ENCODE data around the gene HSPB6. TPM values are rescaled to one million over a fixed set of nuclear protein-coding genes. Genes with fewer than 3 reads are reported as not detected.

Gene HSPB6
- total RNA-seq, 1 donor from 2014 or later, result 0.42 TPM

DNA sequence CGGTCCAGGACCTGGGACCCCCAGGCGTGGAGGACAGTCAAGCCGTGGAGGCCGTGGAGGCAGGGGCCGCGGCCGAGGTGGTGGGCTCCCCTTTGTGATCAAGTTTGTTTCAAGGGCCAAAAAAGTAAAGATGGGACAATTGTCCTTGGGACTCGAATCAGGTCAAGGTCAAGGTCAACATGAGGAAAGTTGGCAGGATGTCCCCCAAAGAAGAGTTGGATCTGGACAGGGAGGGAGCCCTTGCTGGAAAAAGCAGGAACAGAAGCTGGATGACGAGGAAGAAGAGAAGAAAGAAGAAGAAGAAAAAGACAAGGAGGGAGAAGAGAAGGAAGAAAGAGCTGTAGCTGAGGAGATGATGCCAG, 36.7 kb downstream of the HSPB6 start:
- Mint-ChIP-seq H3K9me3 (no peaks in the 10 kb centered on the region), H3K4me3 (peak overlapping the region; percentile 21), H3K27ac (no peak overlapping the region), H3K27me3 (no peaks in the 10 kb centered on the region), H3K36me3 (ENCODE audit: low read depth) (peaks cover 65% of the 10 kb centered on the region), H3K4me1 (peaks cover 25% of the 10 kb centered on the region)
- intact Hi-C loops (cut with micrococcal nuclease), result no loop called here
- DNase-seq, result no peak

DNA sequence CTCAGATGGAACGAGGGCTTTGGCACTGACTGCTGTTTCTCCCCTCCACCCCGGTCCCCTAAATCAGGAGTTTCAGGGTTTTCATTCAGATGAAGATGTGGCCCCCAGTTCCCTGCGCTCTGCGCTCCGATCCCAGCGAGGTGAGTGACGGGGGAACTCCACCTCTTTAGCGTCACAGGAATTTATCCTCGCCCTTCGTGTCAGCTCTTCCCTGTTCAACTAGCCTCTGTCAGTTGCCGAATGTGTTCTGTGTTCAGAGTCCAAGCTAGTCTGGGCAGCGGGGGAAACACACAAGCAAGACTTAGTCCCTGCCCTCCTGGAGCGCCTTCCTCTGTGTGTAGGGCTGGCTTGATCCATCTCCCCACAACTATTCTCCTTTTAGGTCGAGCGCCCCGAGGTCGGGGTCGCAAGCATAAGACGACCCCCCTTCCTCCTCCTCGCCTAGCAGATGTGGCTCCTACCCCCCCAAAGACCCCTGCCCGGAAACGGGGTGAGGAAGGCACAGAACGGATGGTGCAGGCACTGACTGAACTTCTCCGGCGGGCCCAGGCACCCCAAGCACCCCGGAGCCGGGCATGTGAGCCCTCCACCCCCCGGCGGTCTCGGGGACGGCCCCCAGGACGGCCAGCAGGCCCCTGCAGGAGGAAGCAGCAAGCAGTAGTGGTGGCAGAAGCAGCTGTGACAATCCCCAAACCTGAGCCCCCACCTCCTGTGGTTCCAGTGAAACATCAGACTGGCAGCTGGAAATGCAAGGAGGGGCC, 37.2 kb downstream of the HSPB6 start:
- Mint-ChIP-seq H3K36me3 (ENCODE audit: low read depth) (peaks cover 65% of the 10 kb centered on the region), H3K27me3 (no peaks in the 10 kb centered on the region), H3K4me1 (peaks cover 30% of the 10 kb centered on the region), H3K9me3 (no peaks in the 10 kb centered on the region), H3K27ac (peak overlapping the region; percentile 92), H3K4me3 (peak overlapping the region; percentile 94)
- DNase-seq, result no peak
- intact Hi-C loops (cut with micrococcal nuclease), result loop anchor here (5.0 kb wide), 1 partner anchor 172 kb away; the partner anchor contains the start of gene TMEM147

DNA sequence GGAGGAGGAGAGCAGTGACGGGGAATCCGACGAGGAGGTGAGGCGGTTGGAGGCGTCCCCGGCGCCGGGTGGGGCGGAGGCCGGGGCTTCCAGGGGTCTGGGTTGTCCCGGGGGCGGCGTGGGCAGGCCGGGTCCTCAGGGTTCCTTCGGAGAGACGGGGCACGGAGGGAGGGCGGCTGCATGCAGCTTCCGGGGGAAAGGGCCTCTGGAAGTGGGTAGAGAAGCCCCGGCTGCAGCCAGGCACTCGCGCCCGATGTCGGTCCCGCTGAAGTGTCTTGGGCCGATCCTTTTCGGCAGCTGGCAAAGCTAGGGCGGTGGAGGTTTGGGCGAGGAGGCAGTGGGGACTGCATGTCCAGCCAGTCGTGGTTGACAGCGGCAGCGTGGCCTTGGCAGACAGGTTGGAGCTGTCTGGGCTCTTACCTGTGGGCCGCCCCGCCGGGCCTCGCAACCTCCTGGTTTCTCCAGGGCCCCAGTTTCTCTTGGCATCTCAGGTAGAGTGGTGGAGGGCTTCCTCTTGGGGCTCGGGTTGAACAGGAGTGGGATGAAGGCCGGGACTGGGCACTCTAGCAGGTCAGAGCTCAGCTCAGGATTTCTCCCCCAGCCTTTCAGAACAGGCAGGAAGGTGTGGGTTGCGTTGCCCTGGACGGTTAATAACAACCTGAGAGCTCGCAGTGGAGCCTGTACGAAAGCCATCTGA, 38.3 kb downstream of the HSPB6 start:
- H3K4me1 Mint-ChIP-seq, result peaks cover 39% of the 10 kb centered on the region
- H3K27me3 Mint-ChIP-seq, result no peaks in the 10 kb centered on the region
- H3K36me3 Mint-ChIP-seq (ENCODE audit: low read depth), result peaks cover 67% of the 10 kb centered on the region
- H3K27ac Mint-ChIP-seq, result peak overlapping the region; percentile 92
- no peaks in the 10 kb centered on the region for H3K9me3 Mint-ChIP-seq
- peak overlapping the region; percentile 94 for H3K4me3 Mint-ChIP-seq
- peak; percentile 86 for DNase-seq
- intact Hi-C loops (cut with micrococcal nuclease), result loop anchor here (5.0 kb wide), 1 partner anchor 171 kb away; the partner anchor contains the start of gene TMEM147

DNA sequence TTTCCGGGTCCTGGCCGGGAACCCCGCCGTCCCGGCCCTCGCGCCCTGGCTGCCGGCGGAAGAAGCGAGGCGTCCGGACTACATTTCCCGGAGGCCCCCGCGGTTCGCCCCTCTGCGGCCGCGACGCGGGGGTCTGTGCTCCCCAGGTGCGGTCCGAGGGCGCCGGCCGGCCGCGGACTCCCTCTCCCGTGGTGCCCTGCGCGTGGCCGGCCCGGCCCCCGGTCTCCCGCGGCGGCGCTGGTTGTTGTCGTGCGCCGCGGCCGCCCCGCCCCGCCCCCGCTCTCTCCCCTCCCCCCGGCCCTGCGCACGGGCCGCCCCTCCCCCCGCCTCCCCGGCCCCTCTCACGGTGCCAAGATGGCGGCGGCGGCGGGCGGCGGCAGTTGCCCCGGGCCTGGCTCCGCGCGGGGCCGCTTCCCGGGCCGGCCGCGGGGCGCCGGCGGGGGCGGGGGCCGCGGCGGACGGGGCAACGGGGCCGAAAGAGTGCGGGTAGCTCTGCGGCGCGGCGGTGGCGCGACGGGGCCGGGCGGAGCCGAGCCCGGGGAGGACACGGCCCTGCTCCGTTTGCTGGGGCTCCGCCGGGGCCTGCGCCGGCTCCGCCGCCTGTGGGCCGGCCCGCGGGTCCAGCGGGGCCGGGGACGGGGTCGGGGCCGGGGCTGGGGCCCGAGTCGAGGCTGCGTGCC, 39.0 kb downstream of the HSPB6 start, which contains the start of gene KMT2B:
KMT2B (plus strand) TSS at position 339 of the 680 bp plus-strand sequence; CDS start at position 355, 16 bp downstream.
- H3K27ac Mint-ChIP-seq, result peak within 1 kb of the TSS; percentile 93
- H3K27me3 Mint-ChIP-seq, result no peaks in the 10 kb centered on the region
- no peak for DNase-seq
- intact Hi-C loops (cut with micrococcal nuclease), result loop anchor here (1.0 to 5.0 kb wide), 11 partner anchors 16 to 397 kb away; partner anchors contain the start of genes ARHGAP33, PROSER3, PSENEN and TBCB
- H3K4me1 Mint-ChIP-seq, result peaks cover 43% of the 10 kb centered on the region
- H3K36me3 Mint-ChIP-seq (ENCODE audit: low read depth), result peaks cover 63% of the 10 kb centered on the region
- H3K9me3 Mint-ChIP-seq, result no peaks in the 10 kb centered on the region
- peak within 1 kb of the TSS; percentile 94 for H3K4me3 Mint-ChIP-seq

DNA sequence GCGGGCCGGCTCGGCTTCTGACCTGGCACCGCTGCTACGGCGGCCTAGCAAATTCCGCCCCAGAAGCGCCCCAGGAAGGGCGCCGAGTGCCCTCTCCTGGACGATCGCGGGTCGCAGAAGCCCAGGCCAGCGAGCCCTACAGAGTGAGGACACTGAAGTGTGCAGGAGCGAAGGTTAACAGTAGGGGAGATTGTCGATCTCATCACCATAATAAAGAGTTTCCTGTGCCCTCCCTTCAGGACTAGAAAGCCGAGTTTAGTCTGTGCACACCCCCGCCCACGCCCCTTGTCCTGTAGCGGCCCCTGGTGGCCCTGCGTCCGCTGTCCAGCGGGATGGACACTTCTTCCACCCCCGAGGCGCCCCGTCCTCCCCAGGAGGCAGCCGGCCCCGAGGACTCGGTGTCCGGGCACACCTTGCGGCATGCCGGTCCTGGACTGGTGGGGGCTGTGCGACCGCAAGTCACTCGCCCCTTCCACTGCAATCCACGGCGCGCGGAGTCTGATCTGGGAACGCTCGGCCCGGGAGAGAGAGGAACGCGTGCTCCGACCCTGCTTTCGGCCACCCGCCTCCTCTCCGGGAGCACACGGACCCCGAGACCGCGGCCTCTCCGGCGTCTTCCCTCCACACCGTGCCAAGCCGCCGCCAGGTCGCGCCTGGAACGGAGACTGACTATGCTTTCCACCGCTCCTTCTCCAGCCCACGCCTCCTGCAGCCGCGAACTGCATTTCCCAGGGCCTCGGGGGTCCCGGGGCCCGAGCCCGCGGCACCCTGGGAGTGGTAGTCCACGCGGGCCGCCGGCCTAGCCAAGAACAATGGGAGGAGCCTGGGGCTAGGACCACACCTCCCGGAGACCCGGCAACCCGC, 39.8 kb downstream of the HSPB6 start:
- H3K4me3 Mint-ChIP-seq, result peak overlapping the region; percentile 92
- peak overlapping the region; percentile 93 for H3K27ac Mint-ChIP-seq
- no peaks in the 10 kb centered on the region for H3K27me3 Mint-ChIP-seq
- peaks cover 56% of the 10 kb centered on the region for H3K36me3 Mint-ChIP-seq (ENCODE audit: low read depth)
- peaks cover 50% of the 10 kb centered on the region for H3K4me1 Mint-ChIP-seq
- H3K9me3 Mint-ChIP-seq, result no peaks in the 10 kb centered on the region
- peak; percentile 99 for DNase-seq
- intact Hi-C loops (cut with micrococcal nuclease), result loop anchor here (1.0 to 5.0 kb wide), 11 partner anchors 15 to 398 kb away; partner anchors contain the start of genes ARHGAP33, PROSER3, PSENEN and TBCB

DNA sequence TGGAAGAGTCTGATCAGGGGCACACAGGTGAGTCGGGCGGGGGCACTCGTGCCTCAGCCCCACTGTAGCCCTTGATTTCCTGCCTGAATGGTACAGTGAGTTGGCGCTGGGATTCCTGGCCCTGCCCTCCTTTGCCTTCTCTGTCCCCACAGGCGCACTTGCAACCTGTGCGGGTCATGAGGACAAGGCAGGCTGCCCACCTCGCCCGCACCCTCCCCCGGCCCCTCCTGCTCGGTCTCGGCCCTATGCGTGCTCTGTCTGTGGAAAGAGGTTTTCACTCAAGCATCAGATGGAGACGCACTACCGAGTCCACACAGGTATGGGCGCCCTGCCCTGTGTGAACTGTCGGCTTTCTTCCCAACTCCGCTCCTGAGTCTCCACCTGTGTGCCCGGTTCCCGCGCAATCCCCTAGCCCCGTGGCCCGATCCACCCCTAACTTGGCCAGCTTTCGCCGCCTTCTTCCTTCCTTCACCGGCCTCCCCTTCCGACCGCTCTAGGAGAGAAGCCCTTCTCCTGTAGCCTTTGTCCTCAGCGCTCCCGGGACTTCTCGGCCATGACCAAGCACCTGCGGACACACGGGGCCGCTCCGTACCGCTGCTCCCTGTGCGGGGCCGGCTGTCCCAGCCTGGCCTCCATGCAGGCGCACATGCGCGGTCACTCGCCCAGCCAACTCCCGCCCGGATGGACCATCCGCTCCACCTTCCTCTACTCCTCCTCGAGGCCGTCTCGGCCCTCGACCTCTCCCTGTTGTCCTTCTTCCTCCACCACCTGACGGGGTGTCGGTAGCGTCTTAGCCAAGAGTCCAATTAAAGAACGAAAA, 40.6 kb downstream of the HSPB6 start:
- peaks cover 51% of the 10 kb centered on the region for H3K4me1 Mint-ChIP-seq
- peak overlapping the region; percentile 93 for H3K27ac Mint-ChIP-seq
- no peaks in the 10 kb centered on the region for H3K27me3 Mint-ChIP-seq
- H3K4me3 Mint-ChIP-seq, result peak overlapping the region; percentile 92
- H3K9me3 Mint-ChIP-seq, result no peaks in the 10 kb centered on the region
- peak; percentile 78 for DNase-seq
- intact Hi-C loops (cut with micrococcal nuclease), result loop anchor here (2.0 to 5.0 kb wide), 2 partner anchors 169 to 183 kb away; partner anchors contain the start of gene TMEM147
- H3K36me3 Mint-ChIP-seq (ENCODE audit: low read depth), result peaks cover 51% of the 10 kb centered on the region

DNA sequence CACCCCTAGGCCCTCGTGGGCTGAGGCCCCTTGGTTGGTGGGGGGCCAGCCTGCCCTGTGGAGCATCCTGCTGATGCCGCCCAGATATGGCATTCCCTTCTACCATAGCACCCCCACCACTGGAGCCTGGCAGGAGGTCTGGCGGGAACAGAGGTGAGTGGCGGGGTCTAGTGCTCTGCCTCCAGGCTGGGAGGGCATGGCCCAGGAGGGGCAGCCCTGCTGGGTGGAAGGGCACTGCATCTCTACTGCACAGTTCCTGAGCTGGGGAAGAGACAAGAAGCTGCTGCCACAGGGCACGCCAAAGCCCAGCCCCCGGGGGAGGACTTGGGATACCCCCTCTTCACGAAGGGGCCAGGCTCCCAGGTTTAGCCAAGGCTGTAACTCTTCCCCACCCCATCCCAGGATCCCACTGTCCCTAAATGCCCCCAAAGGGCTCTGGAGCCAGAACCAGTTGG, 41.4 kb downstream of the HSPB6 start:
- peak; percentile 71 for DNase-seq
- Mint-ChIP-seq H3K27ac (peak overlapping the region; percentile 93), H3K4me1 (peaks cover 56% of the 10 kb centered on the region), H3K27me3 (no peaks in the 10 kb centered on the region), H3K4me3 (peak overlapping the region; percentile 92), H3K9me3 (no peaks in the 10 kb centered on the region), H3K36me3 (ENCODE audit: low read depth) (peaks cover 47% of the 10 kb centered on the region)
- intact Hi-C loops (cut with micrococcal nuclease), result loop anchor here (5.0 kb wide), 1 partner anchor 168 kb away; the partner anchor contains the start of gene TMEM147

DNA sequence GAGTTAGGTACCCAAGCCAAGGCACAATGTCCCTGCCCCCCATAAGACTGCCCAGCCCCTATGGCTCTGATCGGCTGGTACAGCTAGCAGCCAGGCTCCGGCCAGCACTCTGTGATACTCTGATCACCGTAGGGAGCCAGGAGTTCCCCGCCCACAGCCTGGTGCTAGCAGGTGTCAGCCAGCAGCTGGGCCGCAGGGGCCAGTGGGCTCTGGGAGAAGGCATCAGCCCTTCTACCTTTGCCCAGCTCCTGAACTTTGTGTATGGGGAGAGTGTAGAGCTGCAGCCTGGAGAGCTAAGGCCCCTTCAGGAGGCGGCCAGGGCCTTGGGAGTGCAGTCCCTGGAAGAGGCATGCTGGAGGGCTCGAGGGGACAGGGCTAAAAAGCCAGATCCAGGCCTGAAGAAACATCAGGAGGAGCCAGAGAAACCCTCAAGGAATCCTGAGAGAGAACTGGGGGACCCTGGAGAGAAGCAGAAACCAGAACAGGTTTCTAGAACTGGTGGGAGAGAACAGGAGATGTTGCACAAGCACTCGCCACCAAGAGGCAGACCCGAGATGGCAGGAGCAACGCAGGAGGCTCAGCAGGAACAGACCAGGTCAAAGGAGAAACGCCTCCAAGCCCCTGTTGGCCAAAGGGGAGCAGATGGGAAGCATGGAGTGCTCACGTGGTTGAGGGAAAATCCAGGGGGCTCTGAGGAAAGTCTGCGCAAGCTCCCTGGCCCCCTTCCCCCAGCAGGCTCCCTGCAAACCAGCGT, 42.1 kb downstream of the HSPB6 start:
- Mint-ChIP-seq H3K36me3 (ENCODE audit: low read depth) (peaks cover 43% of the 10 kb centered on the region), H3K4me1 (peaks cover 57% of the 10 kb centered on the region)

DNA sequence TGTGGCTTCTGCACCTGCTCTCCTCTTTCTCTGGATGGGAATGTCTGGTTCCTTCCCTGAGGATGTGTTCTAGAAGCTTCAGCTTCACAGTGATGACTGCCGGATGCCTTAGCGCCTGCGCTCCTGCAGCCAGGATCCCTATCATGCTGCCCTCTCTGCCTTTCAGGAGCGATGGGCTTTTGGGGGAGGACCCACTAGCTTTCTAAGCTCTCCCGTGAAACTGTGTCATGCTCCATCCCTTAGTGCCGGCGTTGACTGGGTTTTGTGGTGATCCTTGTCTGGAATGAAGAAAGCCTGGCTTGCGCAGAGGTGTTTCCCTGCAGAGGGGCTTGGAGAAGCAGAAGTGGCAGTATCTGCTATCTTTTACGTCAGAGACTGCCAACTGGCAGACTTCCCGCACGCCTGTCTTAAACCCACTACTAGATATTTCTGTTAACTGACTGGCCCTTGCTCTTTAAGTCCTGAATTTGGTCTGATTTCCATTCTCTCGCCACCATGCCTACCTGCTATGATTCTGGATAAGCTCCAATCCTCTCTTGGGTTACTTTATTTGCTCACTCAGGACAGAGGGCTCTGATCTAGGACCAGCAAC, 42.8 kb downstream of the HSPB6 start:
- Mint-ChIP-seq H3K4me3 (peak overlapping the region; percentile 92), H3K9me3 (no peaks in the 10 kb centered on the region), H3K4me1 (peaks cover 51% of the 10 kb centered on the region), H3K36me3 (ENCODE audit: low read depth) (peaks cover 39% of the 10 kb centered on the region), H3K27me3 (no peaks in the 10 kb centered on the region), H3K27ac (peak overlapping the region; percentile 96)
- intact Hi-C loops (cut with micrococcal nuclease), result loop anchor here (1.0 to 5.0 kb wide), 2 partner anchors 28 to 87 kb away; partner anchors contain the start of genes IGFLR1 and RBM42
- peak; percentile 66 for DNase-seq

More for the DNA sequence above, 42.1 kb downstream of the HSPB6 start:
- Mint-ChIP-seq H3K27ac (peak overlapping the region; percentile 96), H3K4me3 (peak overlapping the region; percentile 92), H3K27me3 (no peaks in the 10 kb centered on the region), H3K9me3 (no peaks in the 10 kb centered on the region)
- peak; percentile 80 for DNase-seq
- intact Hi-C loops (cut with micrococcal nuclease), result loop anchor here (5.0 kb wide), 2 partner anchors 87 to 167 kb away; partner anchors contain the start of genes RBM42 and TMEM147

DNA sequence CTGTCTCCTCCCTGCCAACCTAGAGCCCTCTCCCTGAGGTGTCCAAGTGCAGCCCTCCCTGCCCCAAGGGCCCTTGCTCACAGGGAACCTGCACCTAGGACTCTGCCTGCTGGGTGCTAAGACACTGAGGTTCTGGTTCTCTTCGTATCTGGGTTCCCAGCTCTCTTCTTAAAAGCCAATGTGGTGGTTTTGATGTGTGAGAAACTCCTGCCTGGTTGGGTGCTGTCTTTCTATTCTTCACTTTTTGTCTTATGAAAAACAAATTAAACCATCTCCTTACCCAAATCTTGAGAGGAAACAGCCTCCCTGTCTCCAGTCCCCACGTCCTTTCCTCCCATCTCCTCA, 43.4 kb downstream of the HSPB6 start:
- DNase-seq, result no peak
- peaks cover 37% of the 10 kb centered on the region for H3K36me3 Mint-ChIP-seq (ENCODE audit: low read depth)
- H3K4me3 Mint-ChIP-seq, result peak overlapping the region; percentile 92
- H3K4me1 Mint-ChIP-seq, result peaks cover 48% of the 10 kb centered on the region
- H3K27ac Mint-ChIP-seq, result peak overlapping the region; percentile 96
- intact Hi-C loops (cut with micrococcal nuclease), result loop anchor here (1.0 to 5.0 kb wide), 2 partner anchors 29 to 86 kb away; partner anchors contain the start of genes IGFLR1 and RBM42
- no peaks in the 10 kb centered on the region for H3K9me3 Mint-ChIP-seq
- no peaks in the 10 kb centered on the region for H3K27me3 Mint-ChIP-seq
